HG03108 (cell line): Measurements from ENCODE around the gene RHCG.

Experiments used
- ATAC-seq: cut with Tn5 transposase; IDR thresholded peaks from one replicate; pipeline ENCODE4 v1.9.1; 2021; ENCODE audit warnings: moderate library complexity; ENCODE audit not compliant: unreplicated experiment

Gene RHCG

GRCh38 chr15:89504166-89504565 is 7.8 kb upstream of the RHCG start:
- ATAC-seq, result no peak

- no peak for ATAC-seq
Observed at GRCh38 chr15:89502867-89503595, 6.6 kb upstream of the RHCG start.

GRCh38 chr15:89501646-89502045 is 5.3 kb upstream of the RHCG start:
- ATAC-seq, result no peak

GRCh38 chr15:89500397-89501270 is 4.3 kb upstream of the RHCG start:
- ATAC-seq, result no peak

GRCh38 chr15:89499156-89499555 is 2.8 kb upstream of the RHCG start:
- no peak for ATAC-seq

- no peak for ATAC-seq
Observed at GRCh38 chr15:89498574-89498906, 2.2 kb upstream of the RHCG start.

GRCh38 chr15:89497231-89497630 is 848 bp upstream of the RHCG start:
- ATAC-seq, result no peak

- ATAC-seq, result no peak
Observed at GRCh38 chr15:89495638-89496145, 691 bp downstream of the RHCG start.

- ATAC-seq, result no peak
Observed at GRCh38 chr15:89494941-89495637, 1.3 kb downstream of the RHCG start.

GRCh38 chr15:89494031-89494430 is 2.4 kb downstream of the RHCG start:
- ATAC-seq, result no peak

GRCh38 chr15:89492934-89493631 is 3.3 kb downstream of the RHCG start:
- no peak for ATAC-seq

- ATAC-seq, result no peak
Observed at GRCh38 chr15:89492111-89492641, 4.2 kb downstream of the RHCG start.

GRCh38 chr15:89490814-89491315 is 5.5 kb downstream of the RHCG start:
- no peak for ATAC-seq

GRCh38 chr15:89490081-89490813 is 6.1 kb downstream of the RHCG start:
- no peak for ATAC-seq

GRCh38 chr15:89489376-89489775 is 7.0 kb downstream of the RHCG start:
- ATAC-seq, result no peak

- ATAC-seq, result no peak
Observed at GRCh38 chr15:89487791-89488190, 8.6 kb downstream of the RHCG start.

- ATAC-seq, result no peak
Observed at GRCh38 chr15:89486726-89487050, 9.7 kb downstream of the RHCG start.

- no peak for ATAC-seq
Observed at GRCh38 chr15:89483079-89483478, 13.3 kb downstream of the RHCG start.

- ATAC-seq, result no peak
Observed at GRCh38 chr15:89482139-89482538, 14.2 kb downstream of the RHCG start.

- ATAC-seq, result no peak
Observed at GRCh38 chr15:89480505-89480904, 15.9 kb downstream of the RHCG start.
